Activated naive CD4-positive, alpha-beta T cell treated with anti-CD3 and anti-CD28 coated beads, Interleukin-2, amount 50 U/mL, for 24 hours (primary cell): ENCODE data around the gene FIP1L1.

Source experiments
- H3K27ac Mint-ChIP-seq: one replicate; pipeline ENCODE4 v1.8.0; 2021; ENCODE audit warnings: mild to moderate bottlenecking, mixed read lengths
- H3K27me3 Mint-ChIP-seq: one replicate; pipeline ENCODE4 v1.8.0; 2021; ENCODE audit warnings: mixed read lengths
- H3K36me3 Mint-ChIP-seq: one replicate; pipeline ENCODE4 v1.8.0; 2021; ENCODE audit warnings: mixed read lengths
- H3K4me1 Mint-ChIP-seq: one replicate; pipeline ENCODE4 v1.8.0; 2021; ENCODE audit warnings: mixed read lengths
- H3K4me3 Mint-ChIP-seq: one replicate; pipeline ENCODE4 v1.8.0; 2021; ENCODE audit warnings: mild to moderate bottlenecking, mixed read lengths
- H3K9me3 Mint-ChIP-seq: one replicate; pipeline ENCODE4 v1.8.0; 2021; ENCODE audit warnings: mixed read lengths

FIP1L1 gene

DNA sequence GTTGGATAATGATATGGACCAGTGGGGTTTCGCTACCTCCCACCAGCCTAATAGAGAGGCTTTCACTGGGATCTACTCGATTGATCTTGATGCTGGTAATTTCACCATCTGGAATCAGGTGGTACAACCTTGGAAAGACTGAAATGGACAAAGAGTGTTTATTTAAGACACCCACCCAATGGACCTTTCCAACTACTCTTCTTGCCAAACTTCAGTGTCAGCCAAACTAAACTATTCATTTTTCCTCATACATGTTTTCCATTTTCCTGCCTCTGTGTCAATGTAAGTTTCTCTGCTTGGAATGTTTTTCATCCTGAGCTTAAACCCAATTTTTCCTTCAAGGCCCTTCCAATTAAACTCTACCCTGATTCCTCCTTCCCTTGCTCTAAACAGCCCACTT is 121.3 kb downstream of the FIP1L1 start:
- Mint-ChIP-seq H3K4me3 (no peak overlapping the region), H3K36me3 (no peaks in the 10 kb centered on the region), H3K27ac (no peak overlapping the region), H3K9me3 (no peaks in the 10 kb centered on the region), H3K4me1 (no peaks in the 10 kb centered on the region), H3K27me3 (peaks cover 3% of the 10 kb centered on the region)

DNA sequence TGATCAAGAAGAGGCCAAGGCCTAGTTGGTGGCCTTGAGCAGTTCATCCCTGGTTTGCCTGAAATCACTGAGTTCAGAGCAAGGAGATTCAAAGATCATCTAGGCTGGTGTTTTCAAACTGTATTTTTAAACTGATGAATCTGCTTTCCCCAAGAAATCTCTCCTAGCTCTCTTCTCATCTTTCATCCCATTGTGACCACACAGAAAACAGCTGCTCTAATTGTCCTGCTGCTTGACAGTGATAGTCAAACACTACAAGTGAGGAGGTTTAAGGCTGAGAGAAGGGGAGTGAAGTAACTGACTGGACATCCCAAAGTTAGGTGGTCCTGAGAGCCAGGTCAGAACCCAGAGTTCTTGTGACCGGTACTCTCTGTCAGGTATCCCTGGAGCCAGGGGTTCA is 122.3 kb downstream of the FIP1L1 start:
- Mint-ChIP-seq H3K4me3 (no peak overlapping the region), H3K27me3 (peaks cover 3% of the 10 kb centered on the region), H3K27ac (no peak overlapping the region), H3K36me3 (no peaks in the 10 kb centered on the region), H3K9me3 (no peaks in the 10 kb centered on the region), H3K4me1 (no peaks in the 10 kb centered on the region)

DNA sequence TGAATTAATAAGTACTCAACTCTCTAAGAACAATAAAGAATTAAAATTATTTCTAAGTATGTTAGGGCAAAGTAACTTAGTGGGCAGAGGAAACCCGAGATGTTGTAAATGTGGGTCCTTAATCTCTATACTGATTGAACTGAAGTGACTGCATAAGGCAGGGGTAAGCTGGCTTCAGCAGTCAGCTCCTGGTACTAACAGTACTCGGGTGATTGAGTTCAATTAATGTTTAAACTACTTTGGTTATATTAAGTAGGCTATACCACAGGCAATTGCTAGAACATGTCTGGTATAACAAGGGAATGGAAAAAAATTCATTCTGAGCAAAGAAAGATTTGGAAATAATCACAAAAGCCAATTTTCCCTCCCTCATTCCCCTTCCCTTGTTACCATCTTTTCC is 123.1 kb downstream of the FIP1L1 start:
- H3K4me3 Mint-ChIP-seq: no peak overlapping the region
- no peaks in the 10 kb centered on the region for H3K36me3 Mint-ChIP-seq
- no peak overlapping the region for H3K27ac Mint-ChIP-seq
- no peaks in the 10 kb centered on the region for H3K9me3 Mint-ChIP-seq
- no peaks in the 10 kb centered on the region for H3K4me1 Mint-ChIP-seq
- H3K27me3 Mint-ChIP-seq: peaks cover 3% of the 10 kb centered on the region

DNA sequence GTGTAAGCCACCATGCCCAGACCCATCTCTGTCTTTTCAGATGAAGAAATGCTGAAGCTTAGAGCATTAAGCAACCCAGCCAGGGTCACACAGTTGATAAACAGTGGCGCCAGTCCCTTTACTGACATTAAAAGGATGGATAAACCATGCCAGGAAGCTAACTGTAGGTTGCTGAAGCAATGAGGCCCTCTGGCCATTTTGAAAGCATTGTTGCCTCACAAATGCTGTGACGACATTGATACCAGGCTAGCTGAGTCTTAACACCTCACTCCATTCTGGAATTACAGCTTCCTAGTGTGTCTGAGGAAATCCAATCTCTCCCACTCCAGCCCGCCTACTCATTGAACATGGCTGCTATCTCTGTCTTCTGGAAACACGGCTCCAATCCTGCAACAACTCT is 124.1 kb downstream of the FIP1L1 start:
- Mint-ChIP-seq H3K4me1 (no peaks in the 10 kb centered on the region), H3K4me3 (no peak overlapping the region), H3K9me3 (no peaks in the 10 kb centered on the region), H3K27me3 (peaks cover 3% of the 10 kb centered on the region), H3K36me3 (no peaks in the 10 kb centered on the region), H3K27ac (no peak overlapping the region)

DNA sequence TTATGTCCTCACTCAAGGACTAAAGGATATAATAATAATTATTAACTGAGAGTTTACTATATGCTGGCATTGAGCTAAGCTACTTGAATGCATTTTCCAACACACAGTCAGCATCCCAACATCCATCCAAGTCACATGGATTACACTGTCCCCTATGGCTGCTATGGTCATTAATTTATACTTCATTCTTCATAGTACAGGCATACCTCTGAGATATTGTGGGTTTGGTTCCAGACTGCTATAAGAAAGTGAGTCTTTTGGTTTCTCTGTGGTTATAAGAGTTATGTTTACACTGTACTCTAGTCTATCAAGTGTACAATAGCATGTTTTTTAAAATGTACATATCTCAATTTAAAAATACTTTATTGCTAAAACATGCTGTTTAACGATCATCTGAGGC is 124.7 kb downstream of the FIP1L1 start:
- H3K36me3 Mint-ChIP-seq: no peaks in the 10 kb centered on the region
- no peak overlapping the region for H3K27ac Mint-ChIP-seq
- H3K9me3 Mint-ChIP-seq: no peaks in the 10 kb centered on the region
- H3K4me1 Mint-ChIP-seq: no peaks in the 10 kb centered on the region
- peaks cover 3% of the 10 kb centered on the region for H3K27me3 Mint-ChIP-seq
- H3K4me3 Mint-ChIP-seq: no peak overlapping the region

DNA sequence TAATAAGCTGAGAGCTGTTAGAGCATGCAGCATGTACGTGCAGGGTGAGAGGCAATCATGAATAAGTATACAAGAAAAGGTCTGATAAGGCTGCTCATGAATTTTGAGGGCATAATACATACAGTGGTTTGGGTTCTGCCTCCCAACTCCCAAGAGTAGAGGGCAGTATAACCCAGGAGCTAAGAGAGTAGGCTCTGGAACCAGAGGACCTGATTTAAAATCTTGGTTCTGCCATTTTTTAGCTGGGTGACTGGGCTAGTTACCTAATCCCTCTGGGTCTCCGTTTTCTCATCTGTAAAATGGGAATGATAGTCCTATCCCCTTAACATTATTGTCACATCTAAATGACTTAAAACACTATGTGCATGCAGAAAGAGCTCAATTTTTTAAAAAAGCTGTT is 128.5 kb downstream of the FIP1L1 start:
- Mint-ChIP-seq H3K4me3 (no peak overlapping the region), H3K36me3 (no peaks in the 10 kb centered on the region), H3K27ac (no peak overlapping the region), H3K4me1 (no peaks in the 10 kb centered on the region), H3K27me3 (peaks cover 3% of the 10 kb centered on the region), H3K9me3 (no peaks in the 10 kb centered on the region)

DNA sequence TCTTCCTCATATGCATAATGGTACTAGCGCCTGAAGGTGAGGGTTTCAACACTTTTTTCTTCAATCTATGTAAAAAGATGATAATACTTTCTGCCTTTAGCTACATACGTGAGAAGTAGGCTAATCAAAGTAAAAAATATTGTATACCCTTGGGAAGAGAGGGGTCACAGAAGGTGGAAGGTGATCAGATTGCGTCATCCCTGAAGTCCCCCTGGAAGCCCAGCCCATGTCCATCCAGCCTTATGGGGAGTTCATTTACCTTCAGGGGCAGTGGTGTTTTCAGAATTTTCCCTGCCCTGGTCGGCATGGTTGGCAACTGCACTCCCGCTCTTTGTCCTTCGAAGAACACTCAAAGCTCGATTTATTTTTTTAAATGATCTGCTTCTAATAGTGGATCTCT is 129.6 kb downstream of the FIP1L1 start:
- Mint-ChIP-seq H3K9me3 (no peaks in the 10 kb centered on the region), H3K27me3 (peaks cover 3% of the 10 kb centered on the region), H3K4me3 (no peak overlapping the region), H3K36me3 (no peaks in the 10 kb centered on the region), H3K4me1 (no peaks in the 10 kb centered on the region), H3K27ac (no peak overlapping the region)

DNA sequence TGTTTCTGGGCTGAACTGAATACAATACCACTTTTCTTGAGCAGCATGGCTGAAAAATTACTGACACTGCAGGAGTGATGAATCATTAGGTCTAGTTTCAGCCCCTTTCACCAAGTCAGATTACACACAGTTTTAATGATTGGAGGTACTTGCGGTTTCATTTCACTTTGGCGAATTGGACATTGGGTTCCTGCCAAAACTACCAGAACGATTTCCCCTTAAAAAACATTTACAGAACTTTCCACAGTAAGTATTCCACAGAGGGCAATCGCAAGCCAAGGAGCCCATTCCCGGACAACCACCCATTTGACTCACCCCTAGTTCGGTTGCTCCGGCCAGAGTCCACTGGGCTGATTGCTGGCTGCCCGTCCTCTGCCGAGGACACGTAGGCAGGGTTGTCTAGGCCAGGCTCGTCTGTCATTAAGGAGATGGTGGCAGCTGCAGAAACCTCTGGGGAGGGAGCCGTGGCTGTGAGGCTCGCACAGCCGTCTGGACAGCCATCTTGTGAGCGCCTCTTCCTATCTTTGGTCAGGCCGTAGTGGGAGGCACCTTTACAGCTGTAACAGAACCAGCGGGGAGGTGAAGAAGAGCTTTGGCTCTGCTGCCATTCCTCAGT is 130.3 kb downstream of the FIP1L1 start:
- Mint-ChIP-seq H3K36me3 (no peaks in the 10 kb centered on the region), H3K9me3 (no peaks in the 10 kb centered on the region), H3K27ac (no peak overlapping the region), H3K27me3 (peaks cover 3% of the 10 kb centered on the region), H3K4me3 (no peak overlapping the region), H3K4me1 (no peaks in the 10 kb centered on the region)

DNA sequence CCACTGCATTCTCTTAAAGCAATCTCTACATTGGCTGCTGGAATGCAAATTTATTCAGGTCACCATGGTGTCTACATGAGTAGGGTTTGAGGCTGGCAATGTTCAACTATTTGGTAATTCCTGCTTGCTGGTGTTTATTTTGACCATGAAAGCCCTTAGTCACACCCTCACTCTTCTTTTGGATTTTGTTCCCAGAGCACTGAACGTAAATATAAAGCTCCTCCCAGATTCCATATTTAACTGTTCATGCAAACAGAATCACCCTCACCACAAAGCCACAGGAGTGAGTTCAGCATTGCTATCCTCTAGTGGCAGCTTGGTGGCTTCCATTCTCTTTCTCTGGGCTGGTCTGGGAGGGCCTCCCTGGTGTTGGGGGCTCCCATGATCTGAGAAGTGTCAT is 131.0 kb downstream of the FIP1L1 start:
- no peaks in the 10 kb centered on the region for H3K27me3 Mint-ChIP-seq
- H3K9me3 Mint-ChIP-seq: no peaks in the 10 kb centered on the region
- no peak overlapping the region for H3K27ac Mint-ChIP-seq
- H3K4me3 Mint-ChIP-seq: no peak overlapping the region
- H3K36me3 Mint-ChIP-seq: no peaks in the 10 kb centered on the region
- no peaks in the 10 kb centered on the region for H3K4me1 Mint-ChIP-seq

DNA sequence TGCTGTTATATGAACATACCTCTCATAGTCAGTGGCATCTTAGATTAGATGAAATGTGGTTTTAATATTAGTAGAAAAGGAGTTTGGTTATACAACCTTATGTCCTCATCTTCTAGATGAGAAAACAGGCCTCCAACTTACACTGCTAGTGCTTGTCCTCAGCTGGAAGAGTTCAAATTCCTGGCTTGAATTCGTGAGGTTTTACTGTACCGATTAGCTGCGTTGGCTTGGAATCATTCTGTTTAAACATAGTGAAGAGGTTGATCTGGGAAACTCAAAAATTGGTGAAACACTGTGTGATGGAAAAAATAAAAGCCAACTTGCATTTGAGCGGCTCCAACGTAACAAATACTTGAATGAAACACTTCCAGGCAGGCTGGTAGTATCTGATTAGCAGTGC is 132.9 kb downstream of the FIP1L1 start:
- Mint-ChIP-seq H3K27me3 (no peaks in the 10 kb centered on the region), H3K4me1 (no peaks in the 10 kb centered on the region), H3K4me3 (no peak overlapping the region), H3K9me3 (no peaks in the 10 kb centered on the region), H3K27ac (no peak overlapping the region), H3K36me3 (no peaks in the 10 kb centered on the region)
